Measurements from ENCODE around the gene HMGXB4. TPM values are rescaled to one million over a fixed set of nuclear protein-coding genes. Genes with fewer than 3 reads are reported as not detected.

HMGXB4 gene
- total RNA-seq, 1 donor from 2014 or later, result 21.4 TPM

DNA sequence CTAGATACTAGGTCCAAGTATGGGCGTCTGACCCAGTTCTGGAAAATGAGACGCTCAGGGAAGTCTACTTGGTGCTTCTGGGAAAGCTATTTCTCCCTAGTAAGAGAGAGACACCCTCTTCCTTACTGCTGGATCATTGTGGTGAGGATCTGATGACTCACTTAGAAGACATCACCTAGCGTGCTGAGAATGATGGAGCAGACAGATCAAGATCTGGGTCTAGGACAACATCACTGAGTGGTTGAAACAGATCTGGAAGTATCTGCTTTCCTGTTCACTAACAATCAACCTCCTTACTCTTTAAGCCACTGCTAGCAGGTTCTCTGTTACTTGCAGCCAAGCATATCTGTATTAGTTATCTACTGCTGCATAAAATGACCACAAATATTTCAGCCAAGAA lies 38.3 kb upstream of the HMGXB4 start:
- Mint-ChIP-seq H3K27ac (ENCODE audit: unreplicated experiment) (no peak overlapping the region), H3K4me1 (ENCODE audit: unreplicated experiment) (no peaks in the 10 kb centered on the region)

DNA sequence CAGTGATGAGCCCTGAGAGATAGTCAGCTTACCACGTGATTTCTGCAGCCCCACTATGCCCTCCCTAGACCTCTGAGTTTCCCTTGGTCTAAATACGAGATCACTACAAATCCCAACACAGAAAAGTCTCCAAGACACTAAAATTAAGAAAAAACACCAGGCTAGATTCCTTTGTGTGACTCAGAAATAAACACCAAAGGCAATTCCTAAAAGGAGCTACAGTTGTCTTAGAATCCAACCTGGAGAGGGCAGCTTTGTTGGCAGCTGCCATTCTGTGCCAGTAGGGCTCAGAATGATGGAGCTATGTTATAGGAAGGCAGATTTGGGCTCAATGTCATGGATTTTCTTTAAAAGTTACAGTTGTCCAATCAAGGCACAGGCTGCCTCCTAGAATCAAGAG lies 37.1 kb upstream of the HMGXB4 start:
- H3K4me1 Mint-ChIP-seq (ENCODE audit: unreplicated experiment), result no peaks in the 10 kb centered on the region
- H3K9me3 Mint-ChIP-seq (ENCODE audit: unreplicated experiment), result no peaks in the 10 kb centered on the region
- H3K27me3 Mint-ChIP-seq (ENCODE audit: unreplicated experiment), result no peaks in the 10 kb centered on the region
- H3K4me3 Mint-ChIP-seq (ENCODE audit: unreplicated experiment), result no peak overlapping the region
- TF ChIP-seq, protein P1, sequence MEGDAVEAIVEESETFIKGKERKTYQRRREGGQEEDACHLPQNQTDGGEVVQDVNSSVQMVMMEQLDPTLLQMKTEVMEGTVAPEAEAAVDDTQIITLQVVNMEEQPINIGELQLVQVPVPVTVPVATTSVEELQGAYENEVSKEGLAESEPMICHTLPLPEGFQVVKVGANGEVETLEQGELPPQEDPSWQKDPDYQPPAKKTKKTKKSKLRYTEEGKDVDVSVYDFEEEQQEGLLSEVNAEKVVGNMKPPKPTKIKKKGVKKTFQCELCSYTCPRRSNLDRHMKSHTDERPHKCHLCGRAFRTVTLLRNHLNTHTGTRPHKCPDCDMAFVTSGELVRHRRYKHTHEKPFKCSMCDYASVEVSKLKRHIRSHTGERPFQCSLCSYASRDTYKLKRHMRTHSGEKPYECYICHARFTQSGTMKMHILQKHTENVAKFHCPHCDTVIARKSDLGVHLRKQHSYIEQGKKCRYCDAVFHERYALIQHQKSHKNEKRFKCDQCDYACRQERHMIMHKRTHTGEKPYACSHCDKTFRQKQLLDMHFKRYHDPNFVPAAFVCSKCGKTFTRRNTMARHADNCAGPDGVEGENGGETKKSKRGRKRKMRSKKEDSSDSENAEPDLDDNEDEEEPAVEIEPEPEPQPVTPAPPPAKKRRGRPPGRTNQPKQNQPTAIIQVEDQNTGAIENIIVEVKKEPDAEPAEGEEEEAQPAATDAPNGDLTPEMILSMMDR (IDR thresholded peaks at IDR 0.05; ENCODE audit: unreplicated experiment), result no peak
- no peaks in the 10 kb centered on the region for H3K36me3 Mint-ChIP-seq (ENCODE audit: low read depth, unreplicated experiment)
- no peak for DNase-seq (ENCODE audit: low spot score)
- H3K27ac Mint-ChIP-seq (ENCODE audit: unreplicated experiment), result no peak overlapping the region

More for the DNA sequence above, 38.3 kb upstream of the HMGXB4 start:
- Mint-ChIP-seq H3K4me3 (ENCODE audit: unreplicated experiment) (no peak overlapping the region), H3K9me3 (ENCODE audit: unreplicated experiment) (no peaks in the 10 kb centered on the region), H3K36me3 (ENCODE audit: low read depth, unreplicated experiment) (no peaks in the 10 kb centered on the region), H3K27me3 (ENCODE audit: unreplicated experiment) (no peaks in the 10 kb centered on the region)
- TF ChIP-seq, protein P1 (IDR thresholded peaks at IDR 0.05; ENCODE audit: unreplicated experiment), result no peak
- DNase-seq (ENCODE audit: low spot score), result no peak

DNA sequence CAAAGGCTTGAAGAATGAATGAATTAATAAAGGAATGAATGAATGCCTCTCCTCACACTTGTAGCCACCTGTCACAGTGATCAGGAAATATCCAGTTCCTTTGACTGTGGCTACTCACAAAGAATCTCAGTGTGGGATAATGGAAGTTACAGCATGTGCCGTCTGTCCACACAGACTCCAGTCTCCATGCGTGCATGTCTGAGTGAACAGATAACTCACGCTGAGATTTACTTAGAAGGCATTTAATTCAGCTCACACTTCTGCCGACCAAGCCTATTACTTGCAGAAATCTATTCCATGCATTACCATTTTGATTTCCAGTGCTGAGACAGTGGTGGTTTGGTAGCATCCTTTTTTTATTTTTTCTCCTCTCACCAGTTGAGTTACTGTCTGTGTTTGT lies 32.3 kb upstream of the HMGXB4 start:
- DNase-seq (ENCODE audit: low spot score), result no peak
- Mint-ChIP-seq H3K4me1 (ENCODE audit: unreplicated experiment) (no peaks in the 10 kb centered on the region), H3K27ac (ENCODE audit: unreplicated experiment) (no peak overlapping the region)

DNA sequence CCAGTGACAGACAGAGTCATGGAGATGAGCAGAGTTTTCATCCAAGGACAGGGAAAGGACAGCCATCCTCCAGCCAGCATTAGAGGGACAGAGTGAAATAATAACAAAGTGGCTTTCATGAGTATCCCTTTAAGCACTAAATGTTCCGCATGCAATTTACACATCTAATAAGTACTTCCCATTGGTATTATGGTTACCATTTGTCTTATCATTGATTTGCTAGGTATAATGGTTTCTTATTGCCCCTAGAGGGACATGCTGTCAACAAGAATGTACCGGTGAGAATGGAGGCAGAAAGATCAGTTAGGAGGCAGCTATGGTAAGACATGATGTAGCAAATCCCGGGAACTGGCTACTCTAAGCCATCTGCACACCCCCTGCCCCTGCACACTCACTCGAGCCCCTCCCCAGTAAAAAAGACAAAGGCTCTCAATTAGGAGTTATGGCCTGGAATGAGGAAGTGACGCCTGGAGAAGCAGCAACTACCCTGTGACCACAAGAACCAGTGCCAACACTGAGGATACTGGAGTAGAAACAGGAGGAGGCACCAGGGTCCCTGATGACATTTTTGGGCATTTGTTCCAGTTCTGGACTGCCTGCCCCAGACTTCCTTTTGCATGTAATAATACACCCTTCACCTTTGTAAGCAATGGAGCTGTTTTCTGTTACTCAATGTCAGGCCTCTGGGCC lies 30.2 kb upstream of the HMGXB4 start:
- no peak overlapping the region for H3K4me3 Mint-ChIP-seq (ENCODE audit: unreplicated experiment)
- no peaks in the 10 kb centered on the region for H3K4me1 Mint-ChIP-seq (ENCODE audit: unreplicated experiment)

More for the DNA sequence above, 32.3 kb upstream of the HMGXB4 start:
- TF ChIP-seq, protein P1 (IDR thresholded peaks at IDR 0.05; ENCODE audit: unreplicated experiment), result no peak
- Mint-ChIP-seq H3K27me3 (ENCODE audit: unreplicated experiment) (peaks cover 3% of the 10 kb centered on the region), H3K36me3 (ENCODE audit: low read depth, unreplicated experiment) (no peaks in the 10 kb centered on the region), H3K4me3 (ENCODE audit: unreplicated experiment) (no peak overlapping the region), H3K9me3 (ENCODE audit: unreplicated experiment) (no peaks in the 10 kb centered on the region)

DNA sequence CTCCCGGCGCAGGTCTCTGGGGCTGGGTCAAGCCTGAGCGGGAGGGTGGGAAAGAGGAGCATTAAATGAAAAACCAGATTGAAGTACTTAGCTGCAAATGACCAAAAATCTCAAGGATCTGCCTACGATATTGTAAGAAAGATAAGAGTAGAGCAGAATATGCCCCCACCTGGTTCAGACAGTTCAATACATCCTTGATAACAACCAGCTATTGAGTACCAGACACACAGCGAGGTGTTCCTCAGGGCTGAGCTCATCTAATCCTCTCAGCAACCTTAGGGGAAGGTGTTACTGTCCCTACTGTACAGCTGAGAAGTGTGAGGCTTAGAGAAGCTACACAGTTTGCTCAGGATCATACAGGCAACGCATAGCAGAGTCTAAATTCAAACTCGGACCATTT lies 27.4 kb upstream of the HMGXB4 start:
- TF ChIP-seq, protein P1 (IDR thresholded peaks at IDR 0.05; ENCODE audit: unreplicated experiment), result no peak
- no peaks in the 10 kb centered on the region for H3K4me1 Mint-ChIP-seq (ENCODE audit: unreplicated experiment)
- DNase-seq (ENCODE audit: low spot score), result no peak
- H3K9me3 Mint-ChIP-seq (ENCODE audit: unreplicated experiment), result no peaks in the 10 kb centered on the region
- no peaks in the 10 kb centered on the region for H3K36me3 Mint-ChIP-seq (ENCODE audit: low read depth, unreplicated experiment)
- no peak overlapping the region for H3K4me3 Mint-ChIP-seq (ENCODE audit: unreplicated experiment)
- H3K27ac Mint-ChIP-seq (ENCODE audit: unreplicated experiment), result no peak overlapping the region
- H3K27me3 Mint-ChIP-seq (ENCODE audit: unreplicated experiment), result peaks cover 5% of the 10 kb centered on the region

More for the DNA sequence above, 30.2 kb upstream of the HMGXB4 start:
- no peak overlapping the region for H3K27ac Mint-ChIP-seq (ENCODE audit: unreplicated experiment)
- DNase-seq (ENCODE audit: low spot score), result no peak
- TF ChIP-seq, protein P1 (IDR thresholded peaks at IDR 0.05; ENCODE audit: unreplicated experiment), result no peak
- H3K36me3 Mint-ChIP-seq (ENCODE audit: low read depth, unreplicated experiment), result no peaks in the 10 kb centered on the region
- peaks cover 3% of the 10 kb centered on the region for H3K27me3 Mint-ChIP-seq (ENCODE audit: unreplicated experiment)
- no peaks in the 10 kb centered on the region for H3K9me3 Mint-ChIP-seq (ENCODE audit: unreplicated experiment)
